Stomach (tissue), 4 donors: ENCODE results near the gene EDDM13.

Experiments
- CTCF ChIP-seq, 7 experiments: fragments of 450-650 bp in 4 of 7; fragments of 200-600 bp in 3 of 7; sonication (generic) in 3 of 7; IDR thresholded peaks; one replicate each; pipeline ENCODE4 v1.5.1; 2016 to 2019; ENCODE audit warnings: antibody characterized with exemption in 7 of 7, control low read depth in 2 of 7, mild to moderate bottlenecking in 1 of 7
- EP300 ChIP-seq: sonication (generic); formaldehyde crosslinking; IDR thresholded peaks from one replicate; pipeline ENCODE4 v1.6.1; 2017; ENCODE audit warnings: antibody characterized with exemption

GRCh38 chr19:56299688-56300087, 27.1 kb downstream of the EDDM13 start:
- no peak for TF ChIP-seq CTCF (IDR thresholded peaks at IDR 0.05)
- no peak for TF ChIP-seq EP300
